Thoracic aorta (tissue), 2 donors: ENCODE data around the gene ARHGAP32. TPM values are rescaled to one million over a fixed set of nuclear protein-coding genes. Genes with fewer than 3 reads are reported as not detected.

ENCODE experiments used
- ATAC-seq: fragments of 150-250 bp; one replicate; pipeline ENCODE4 v1.8.0; 2017; ENCODE audit warnings: low read depth; ENCODE audit not compliant: insufficient number of reproducible peaks, low FRiP score
- DNase-seq: peaks from one replicate; pipeline ENCODE4 v3.0.0-alpha.2; 2020; ENCODE audit warnings: low spot score
- H3K27ac ChIP-seq, 2 donors: fragments of 200-600 bp; sonication (generic); 1 replicate in 1 of 2; 2 replicates in 1 of 2; pipeline ENCODE4 v1.5.1; 2016; ENCODE audit warnings: mild to moderate bottlenecking in 2 of 2, moderate library complexity in 2 of 2
- H3K27me3 ChIP-seq: fragments of 200-600 bp; sonication (generic); replicated peaks from 2 replicates; pipeline ENCODE4 v1.6.0; 2016; ENCODE audit warnings: mild to moderate bottlenecking; ENCODE audit not compliant: insufficient read depth
- H3K36me3 ChIP-seq: fragments of 200-600 bp; sonication (generic); one replicate; pipeline ENCODE4 v1.5.1; 2016
- H3K4me1 ChIP-seq, 2 donors: fragments of 200-600 bp; sonication (generic); 1 replicate in 1 of 2; 2 replicates in 1 of 2; pipeline versions ENCODE4 v1.5.1 to v1.6.0; 2016; ENCODE audit warnings: low read depth in 2 of 2, mild to moderate bottlenecking in 1 of 2; ENCODE audit not compliant: control insufficient read depth in 1 of 2
- H3K4me3 ChIP-seq: fragments of 200-600 bp; sonication (generic); 2 replicates; pipeline ENCODE4 v1.5.1; 2016; ENCODE audit warnings: mild to moderate bottlenecking
- H3K9me3 ChIP-seq: fragments of 200-600 bp; sonication (generic); 2 replicates; pipeline ENCODE4 v1.5.1; 2016
- total RNA-seq, 2 donors: library from RNA; depleted of rRNA; stranded (reverse); fragments of >200 nt; gene quantifications; one replicate each; pipeline versions ENCODE4 v1.1.0 to v1.2.3, GENCODE V29; 2016
- TF ChIP-seq, protein P1 (sequence below): fragments of 200-600 bp; sonication (generic); IDR thresholded peaks from one replicate; pipeline ENCODE4 v1.5.1; 2019; ENCODE audit warnings: antibody characterized with exemption

Gene ARHGAP32
- total RNA-seq, 2 donors from 2014 or later, result 7.9 to 13.8 TPM

DNA sequence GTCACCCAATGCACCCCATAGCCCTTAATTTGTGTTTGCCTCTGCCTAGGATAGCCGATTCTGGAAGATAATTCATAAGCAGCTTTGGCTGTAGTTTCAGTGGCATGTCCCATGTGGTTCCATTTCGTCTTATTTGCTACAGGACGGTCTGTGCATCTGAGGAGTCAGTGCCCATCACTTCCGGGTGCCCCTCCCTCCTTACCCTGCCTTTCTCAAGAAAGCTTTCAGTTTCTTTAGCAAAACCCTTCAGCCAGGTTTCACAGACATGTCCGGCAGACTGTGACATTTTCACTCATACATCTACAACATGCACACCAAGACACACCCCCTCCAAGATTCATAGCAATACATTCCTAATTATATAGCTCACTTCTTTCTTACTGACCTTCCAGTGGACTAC is 263.7 kb downstream of the ARHGAP32 start:
- Histone ChIP-seq H3K36me3 (no peaks in the 10 kb centered on the region), H3K27me3 (no peaks in the 10 kb centered on the region), H3K4me1 (no peaks in the 10 kb centered on the region), H3K4me3 (no peak overlapping the region), H3K27ac (no peak overlapping the region), H3K9me3 (no peaks in the 10 kb centered on the region)
- ATAC-seq (no peak), DNase-seq (no peak)
- TF ChIP-seq, protein P1, sequence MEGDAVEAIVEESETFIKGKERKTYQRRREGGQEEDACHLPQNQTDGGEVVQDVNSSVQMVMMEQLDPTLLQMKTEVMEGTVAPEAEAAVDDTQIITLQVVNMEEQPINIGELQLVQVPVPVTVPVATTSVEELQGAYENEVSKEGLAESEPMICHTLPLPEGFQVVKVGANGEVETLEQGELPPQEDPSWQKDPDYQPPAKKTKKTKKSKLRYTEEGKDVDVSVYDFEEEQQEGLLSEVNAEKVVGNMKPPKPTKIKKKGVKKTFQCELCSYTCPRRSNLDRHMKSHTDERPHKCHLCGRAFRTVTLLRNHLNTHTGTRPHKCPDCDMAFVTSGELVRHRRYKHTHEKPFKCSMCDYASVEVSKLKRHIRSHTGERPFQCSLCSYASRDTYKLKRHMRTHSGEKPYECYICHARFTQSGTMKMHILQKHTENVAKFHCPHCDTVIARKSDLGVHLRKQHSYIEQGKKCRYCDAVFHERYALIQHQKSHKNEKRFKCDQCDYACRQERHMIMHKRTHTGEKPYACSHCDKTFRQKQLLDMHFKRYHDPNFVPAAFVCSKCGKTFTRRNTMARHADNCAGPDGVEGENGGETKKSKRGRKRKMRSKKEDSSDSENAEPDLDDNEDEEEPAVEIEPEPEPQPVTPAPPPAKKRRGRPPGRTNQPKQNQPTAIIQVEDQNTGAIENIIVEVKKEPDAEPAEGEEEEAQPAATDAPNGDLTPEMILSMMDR, result no peak

DNA sequence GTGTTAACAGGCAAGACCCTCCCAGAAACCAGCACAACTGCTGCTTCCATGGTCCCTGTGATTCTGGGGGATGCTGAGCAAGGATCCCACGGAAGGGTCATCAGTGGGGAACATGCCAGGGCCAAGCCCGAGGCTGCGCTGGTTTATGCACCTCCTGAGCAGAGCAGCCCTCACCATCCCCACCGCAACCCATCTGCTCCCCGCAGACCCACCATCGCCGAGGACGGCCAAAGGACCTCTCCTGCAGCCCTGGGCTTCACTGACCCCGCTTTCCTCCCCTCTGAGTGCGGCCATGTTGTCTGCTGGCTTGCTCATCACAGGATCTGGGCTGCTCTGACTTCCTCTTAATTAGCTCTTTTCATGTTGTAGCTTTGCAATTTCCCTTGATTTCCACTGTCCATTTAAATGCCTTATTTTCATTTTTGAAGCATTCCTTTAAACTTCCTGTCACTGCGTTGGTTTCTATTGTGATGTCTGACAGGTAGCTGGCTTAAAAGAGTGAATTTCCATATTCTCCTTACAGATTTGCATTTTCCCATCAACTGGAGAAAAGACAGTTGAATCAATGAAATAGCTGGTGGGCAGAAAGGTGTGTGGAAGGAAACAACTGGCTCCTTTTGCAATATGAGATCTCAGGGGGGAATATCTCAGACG is 264.3 kb downstream of the ARHGAP32 start:
- Histone ChIP-seq H3K27me3 (no peaks in the 10 kb centered on the region), H3K27ac (no peak overlapping the region), H3K36me3 (no peaks in the 10 kb centered on the region), H3K9me3 (no peaks in the 10 kb centered on the region), H3K4me1 (no peaks in the 10 kb centered on the region), H3K4me3 (no peak overlapping the region)
- TF ChIP-seq, protein P1, result no peak
- no peak for ATAC-seq
- no peak for DNase-seq

DNA sequence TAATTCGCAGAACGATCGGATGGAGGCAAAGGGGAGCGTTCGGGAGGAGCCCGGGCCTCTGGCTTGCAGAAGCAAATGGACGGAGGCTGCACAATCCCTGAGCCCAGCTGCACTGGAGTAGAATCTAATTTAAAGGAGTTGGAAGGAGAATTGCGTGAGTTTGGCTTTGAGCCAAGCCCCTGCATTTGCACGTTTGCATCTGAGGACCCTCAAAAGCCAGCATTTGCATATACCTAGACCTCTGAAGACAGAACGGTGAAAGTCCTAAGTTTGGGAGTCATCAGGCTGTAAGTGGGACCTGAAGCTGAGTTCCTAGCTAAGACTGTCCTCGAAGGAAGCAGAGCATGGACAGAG is 265.0 kb downstream of the ARHGAP32 start:
- no peaks in the 10 kb centered on the region for H3K4me1 ChIP-seq
- TF ChIP-seq, protein P1, result no peak

DNA sequence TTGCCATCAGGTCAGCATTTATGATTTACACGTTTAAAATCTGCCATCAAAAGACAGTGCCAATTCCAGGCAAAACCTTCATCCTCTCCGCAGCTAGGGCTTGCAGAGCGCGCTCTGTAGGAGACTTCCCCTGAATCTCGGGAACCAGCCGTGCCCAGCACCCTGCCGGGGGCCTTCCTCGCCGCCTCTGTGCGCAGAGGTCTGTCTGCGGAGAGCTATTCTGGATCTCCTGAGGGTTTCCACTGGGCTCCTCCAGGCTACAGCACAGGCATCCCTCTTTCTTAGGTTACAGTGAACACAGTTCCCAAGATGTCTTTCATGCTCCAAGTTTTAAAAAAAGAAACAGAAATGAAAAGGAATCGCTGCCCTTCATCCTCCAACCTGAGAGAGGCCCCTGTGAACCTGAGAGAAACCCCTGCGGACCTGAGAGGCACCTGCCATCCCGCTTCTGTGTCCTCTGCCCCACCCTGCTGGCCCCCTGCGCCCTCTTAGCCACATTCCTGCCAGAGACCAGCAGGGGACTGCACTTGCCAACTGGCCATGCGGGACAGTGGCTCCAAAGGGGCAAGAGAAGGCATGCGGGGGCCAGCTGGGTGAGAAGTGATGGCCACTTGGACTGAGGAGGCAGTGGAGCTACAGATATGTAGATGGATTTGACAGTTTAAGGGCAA is 265.6 kb downstream of the ARHGAP32 start:
- Histone ChIP-seq H3K4me1 (no peaks in the 10 kb centered on the region), H3K27ac (no peak overlapping the region), H3K9me3 (no peaks in the 10 kb centered on the region), H3K4me3 (no peak overlapping the region), H3K27me3 (no peaks in the 10 kb centered on the region), H3K36me3 (no peaks in the 10 kb centered on the region)
- DNase-seq (no peak), ATAC-seq (no peak)
- TF ChIP-seq, protein P1, result no peak

More for the DNA sequence above, 265.0 kb downstream of the ARHGAP32 start:
- ATAC-seq (no peak), DNase-seq (no peak)
- no peaks in the 10 kb centered on the region for H3K36me3 ChIP-seq
- no peak overlapping the region for H3K27ac ChIP-seq
- no peak overlapping the region for H3K4me3 ChIP-seq
- no peaks in the 10 kb centered on the region for H3K27me3 ChIP-seq
- no peaks in the 10 kb centered on the region for H3K9me3 ChIP-seq

DNA sequence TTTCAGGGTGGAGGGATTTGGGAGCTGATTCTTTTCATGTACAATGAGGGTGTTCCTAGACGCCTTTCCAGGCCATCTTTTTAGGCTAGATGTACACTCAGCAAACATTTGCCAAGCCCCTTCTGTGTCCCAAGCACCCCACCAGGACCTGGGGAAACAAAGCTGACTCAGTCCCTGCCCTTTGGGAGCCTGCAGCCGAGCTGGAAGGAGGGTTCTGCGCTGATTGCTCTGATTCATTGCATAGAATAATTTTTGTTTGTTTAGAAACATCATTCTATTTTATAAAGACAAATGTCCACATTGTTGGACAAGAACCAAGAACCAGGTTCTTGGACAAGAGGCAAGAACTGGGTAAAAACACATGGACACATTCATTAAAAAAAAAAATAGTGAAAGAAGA is 266.1 kb downstream of the ARHGAP32 start:
- no peak overlapping the region for H3K27ac ChIP-seq
- H3K4me1 ChIP-seq, result no peaks in the 10 kb centered on the region
- no peaks in the 10 kb centered on the region for H3K27me3 ChIP-seq
- ATAC-seq (no peak), DNase-seq (no peak)
- H3K9me3 ChIP-seq, result no peaks in the 10 kb centered on the region
- TF ChIP-seq, protein P1, result no peak
- no peak overlapping the region for H3K4me3 ChIP-seq
- no peaks in the 10 kb centered on the region for H3K36me3 ChIP-seq
